Measurements from ENCODE around the gene PRR5. TPM values are rescaled to one million over a fixed set of nuclear protein-coding genes. Genes with fewer than 3 reads are reported as not detected.
A peak's percentile ranks its signal among the peaks of the same experiment; 100 is the strongest.

The PRR5 gene
- total RNA-seq, 2 experiments from 2014 or later: 29.0 to 31.6 TPM

DNA sequence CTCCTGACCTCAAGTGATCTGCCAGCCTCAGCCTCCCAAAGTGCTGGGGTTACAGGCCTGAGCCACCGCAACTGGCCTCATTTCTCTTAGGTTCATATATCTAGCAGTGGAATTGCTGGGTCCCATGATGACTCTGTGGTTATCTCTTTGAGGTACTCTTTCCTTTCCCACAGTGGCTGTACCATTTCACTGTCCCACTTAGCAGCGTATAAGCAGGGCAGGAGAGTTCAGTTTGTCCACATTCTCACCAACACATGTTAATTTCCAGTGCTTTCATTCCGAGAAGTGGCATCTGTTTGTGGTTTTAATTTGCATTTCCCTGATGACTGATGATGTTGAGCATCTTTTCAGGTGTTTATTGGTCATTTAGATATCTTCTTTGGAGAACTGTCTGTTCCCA is 16.4 kb downstream of the PRR5 start:
- no peak overlapping the region for H3K4me3 Mint-ChIP-seq
- ATAC-seq (ENCODE audit: poor library complexity) (peak; percentile 37), DNase-seq (peak in 3 of 14 experiments; percentile 31 to 56 (median 47))
- ChIA-PET POLR2A (no interaction called here), CTCF (interaction anchor here (0.6 kb wide), 1 partner anchor 68 kb away, joined by 3 read pairs; no protein-coding TSS in a partner anchor)
- H3K27me3 Mint-ChIP-seq: no peaks in the 10 kb centered on the region
- no peaks in the 10 kb centered on the region for H3K9me3 Mint-ChIP-seq
- H3K36me3 ChIP-seq (ENCODE audit: insufficient read depth, low read length): peaks cover 25% of the 10 kb centered on the region
- H3K4me1 Mint-ChIP-seq (ENCODE audit: low read depth): peaks cover 6% of the 10 kb centered on the region
- H3K36me3 Mint-ChIP-seq (ENCODE audit: low read depth): peaks cover 12% of the 10 kb centered on the region
- no peak overlapping the region for H3K27ac ChIP-seq (ENCODE audit: low read depth in 1 of 2, low read length in 2 of 2)
- TF ChIP-seq, protein P1, sequence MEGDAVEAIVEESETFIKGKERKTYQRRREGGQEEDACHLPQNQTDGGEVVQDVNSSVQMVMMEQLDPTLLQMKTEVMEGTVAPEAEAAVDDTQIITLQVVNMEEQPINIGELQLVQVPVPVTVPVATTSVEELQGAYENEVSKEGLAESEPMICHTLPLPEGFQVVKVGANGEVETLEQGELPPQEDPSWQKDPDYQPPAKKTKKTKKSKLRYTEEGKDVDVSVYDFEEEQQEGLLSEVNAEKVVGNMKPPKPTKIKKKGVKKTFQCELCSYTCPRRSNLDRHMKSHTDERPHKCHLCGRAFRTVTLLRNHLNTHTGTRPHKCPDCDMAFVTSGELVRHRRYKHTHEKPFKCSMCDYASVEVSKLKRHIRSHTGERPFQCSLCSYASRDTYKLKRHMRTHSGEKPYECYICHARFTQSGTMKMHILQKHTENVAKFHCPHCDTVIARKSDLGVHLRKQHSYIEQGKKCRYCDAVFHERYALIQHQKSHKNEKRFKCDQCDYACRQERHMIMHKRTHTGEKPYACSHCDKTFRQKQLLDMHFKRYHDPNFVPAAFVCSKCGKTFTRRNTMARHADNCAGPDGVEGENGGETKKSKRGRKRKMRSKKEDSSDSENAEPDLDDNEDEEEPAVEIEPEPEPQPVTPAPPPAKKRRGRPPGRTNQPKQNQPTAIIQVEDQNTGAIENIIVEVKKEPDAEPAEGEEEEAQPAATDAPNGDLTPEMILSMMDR (IDR thresholded peaks at IDR 0.05): no peak
- intact Hi-C loops (cut with DNase I, micrococcal nuclease): no loop called here
- peak overlapping the region; percentile 28 for H3K27ac Mint-ChIP-seq
- H3K27me3 ChIP-seq (ENCODE audit: control insufficient read depth in 1 of 2, insufficient read depth in 2 of 2, low read length in 2 of 2): no peaks in the 10 kb centered on the region
- H3K9me3 ChIP-seq (ENCODE audit: control insufficient read depth in 1 of 2, insufficient read depth in 1 of 2, low read length in 2 of 2): no peaks in the 10 kb centered on the region
- no peak overlapping the region for H3K4me3 ChIP-seq (ENCODE audit: low read length)
- peaks cover 21% of the 10 kb centered on the region for H3K4me1 ChIP-seq (ENCODE audit: insufficient read depth, low read length)

DNA sequence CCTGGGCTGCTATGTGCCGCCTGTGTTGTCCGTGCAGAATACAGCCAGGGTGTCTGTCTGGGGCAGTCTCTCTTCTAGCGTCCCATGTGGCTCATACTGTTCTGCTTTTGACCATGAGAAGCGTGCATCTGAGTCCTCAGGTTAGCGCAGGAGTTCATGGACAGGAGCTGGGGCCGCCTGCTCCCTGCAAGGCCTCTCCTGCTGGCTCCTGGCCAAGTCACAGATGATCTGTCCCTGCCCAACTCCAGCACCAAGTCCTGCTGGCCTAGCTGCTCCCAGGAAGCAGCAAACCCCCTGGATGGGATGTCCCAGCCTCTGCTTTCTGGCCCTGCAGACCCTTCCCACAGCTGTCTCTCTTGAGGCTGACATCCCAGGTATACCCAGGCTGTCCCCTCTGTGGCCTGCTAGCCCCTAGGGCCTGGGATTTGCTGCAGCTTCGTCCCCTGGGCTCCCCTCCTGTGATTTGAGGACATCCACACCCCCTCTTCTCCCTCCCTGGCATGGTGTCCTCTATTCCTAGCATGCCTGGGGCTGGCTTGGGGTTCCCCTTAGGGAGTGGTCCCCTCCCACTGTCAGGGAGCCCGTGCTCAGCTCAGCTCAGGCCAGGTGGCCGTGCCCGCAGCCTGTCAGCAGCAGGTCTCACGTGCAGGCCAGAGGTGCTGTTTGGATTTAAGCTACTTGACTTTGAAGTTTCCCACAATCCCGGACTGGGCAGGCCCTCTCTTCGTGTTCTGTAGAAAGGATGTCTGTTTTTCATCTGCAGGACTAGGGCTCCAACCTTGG is 17.8 kb downstream of the PRR5 start:
- Histone ChIP-seq H3K4me3 (ENCODE audit: low read length) (no peak overlapping the region), H3K9me3 (ENCODE audit: control insufficient read depth in 1 of 2, insufficient read depth in 1 of 2, low read length in 2 of 2) (no peaks in the 10 kb centered on the region), H3K27me3 (ENCODE audit: control insufficient read depth in 1 of 2, insufficient read depth in 2 of 2, low read length in 2 of 2) (no peaks in the 10 kb centered on the region), H3K27ac (ENCODE audit: low read depth in 1 of 2, low read length in 2 of 2) (no peak overlapping the region), H3K36me3 (ENCODE audit: insufficient read depth, low read length) (peaks cover 30% of the 10 kb centered on the region), H3K4me1 (ENCODE audit: insufficient read depth, low read length) (peaks cover 21% of the 10 kb centered on the region)
- intact Hi-C loops (cut with DNase I, micrococcal nuclease): no loop called here
- CTCF ChIA-PET: no interaction called here
- Mint-ChIP-seq H3K9me3 (no peaks in the 10 kb centered on the region), H3K4me1 (ENCODE audit: low read depth) (peaks cover 6% of the 10 kb centered on the region), H3K27ac (no peak overlapping the region), H3K36me3 (ENCODE audit: low read depth) (peaks cover 17% of the 10 kb centered on the region), H3K4me3 (no peak overlapping the region), H3K27me3 (no peaks in the 10 kb centered on the region)
- TF ChIP-seq, protein P1 (IDR thresholded peaks at IDR 0.05): no peak
- ATAC-seq (ENCODE audit: poor library complexity) (no peak), DNase-seq (no peak)
- POLR2A ChIA-PET: no interaction called here

DNA sequence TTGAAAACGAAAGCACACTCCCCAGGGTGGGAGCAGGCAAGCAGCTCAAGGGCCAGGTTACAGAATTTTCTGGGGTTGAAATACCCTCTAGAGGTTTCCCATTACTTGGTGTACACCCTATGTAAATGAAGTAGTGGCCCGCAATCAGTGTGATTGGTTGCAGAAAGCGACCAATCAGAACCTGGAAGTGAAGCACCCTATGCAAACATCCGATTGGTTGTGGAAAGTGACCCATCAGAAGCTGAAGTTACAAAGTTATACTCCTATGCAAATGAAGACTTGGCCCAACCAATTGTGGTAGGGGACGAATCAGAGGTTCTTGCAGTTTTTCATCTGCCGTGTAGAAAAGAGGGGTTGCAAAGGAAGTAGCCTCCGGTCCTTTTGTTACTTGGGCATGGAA is 19.2 kb downstream of the PRR5 start:
- H3K27me3 ChIP-seq (ENCODE audit: control insufficient read depth in 1 of 2, insufficient read depth in 2 of 2, low read length in 2 of 2): no peaks in the 10 kb centered on the region
- H3K9me3 Mint-ChIP-seq: no peaks in the 10 kb centered on the region
- peaks cover 17% of the 10 kb centered on the region for H3K4me1 ChIP-seq (ENCODE audit: insufficient read depth, low read length)
- no peaks in the 10 kb centered on the region for H3K27me3 Mint-ChIP-seq
- no peak for DNase-seq
- no peaks in the 10 kb centered on the region for H3K9me3 ChIP-seq (ENCODE audit: control insufficient read depth in 1 of 2, insufficient read depth in 1 of 2, low read length in 2 of 2)
- intact Hi-C loops (cut with DNase I, micrococcal nuclease): no loop called here
- TF ChIP-seq, protein P1 (IDR thresholded peaks at IDR 0.05): no peak
- POLR2A ChIA-PET: no interaction called here
- no peak overlapping the region for H3K27ac Mint-ChIP-seq
- CTCF ChIA-PET: no interaction called here
- peaks cover 29% of the 10 kb centered on the region for H3K36me3 ChIP-seq (ENCODE audit: insufficient read depth, low read length)
- peaks cover 17% of the 10 kb centered on the region for H3K36me3 Mint-ChIP-seq (ENCODE audit: low read depth)
- peaks cover 6% of the 10 kb centered on the region for H3K4me1 Mint-ChIP-seq (ENCODE audit: low read depth)
- H3K4me3 Mint-ChIP-seq: no peak overlapping the region
- H3K4me3 ChIP-seq (ENCODE audit: low read length): no peak overlapping the region
- no peak for ATAC-seq (ENCODE audit: poor library complexity)
- no peak overlapping the region for H3K27ac ChIP-seq (ENCODE audit: low read depth in 1 of 2, low read length in 2 of 2)

All from CD4-positive, alpha-beta T cell (primary cell).